Right lobe of liver (tissue), 4 donors: ENCODE results near the gene IGDCC3.

Experiments used
- POLR2A ChIP-seq: fragments of 450-650 bp; IDR thresholded peaks from one replicate; pipeline ENCODE4 v1.6.1; 2017; ENCODE audit warnings: antibody characterized with exemption, mild to moderate bottlenecking
- TF ChIP-seq, protein P1 (sequence below), 4 donors: fragments of 200-600 bp in 3 of 4; fragments of 450-650 bp in 1 of 4; IDR thresholded peaks; one replicate each; pipeline versions ENCODE4 v1.5.1 to v1.8.0; 2016 to 2022; ENCODE audit warnings: antibody characterized with exemption in 4 of 4, mild to moderate bottlenecking in 2 of 4
- donor health status: DM: no; HTN: no; CAD: no.
- donor health status: DM: no; HTN: no; CAD: no.
- donor health status: DM: no; HTN: yes; CAD: no.

DNA sequence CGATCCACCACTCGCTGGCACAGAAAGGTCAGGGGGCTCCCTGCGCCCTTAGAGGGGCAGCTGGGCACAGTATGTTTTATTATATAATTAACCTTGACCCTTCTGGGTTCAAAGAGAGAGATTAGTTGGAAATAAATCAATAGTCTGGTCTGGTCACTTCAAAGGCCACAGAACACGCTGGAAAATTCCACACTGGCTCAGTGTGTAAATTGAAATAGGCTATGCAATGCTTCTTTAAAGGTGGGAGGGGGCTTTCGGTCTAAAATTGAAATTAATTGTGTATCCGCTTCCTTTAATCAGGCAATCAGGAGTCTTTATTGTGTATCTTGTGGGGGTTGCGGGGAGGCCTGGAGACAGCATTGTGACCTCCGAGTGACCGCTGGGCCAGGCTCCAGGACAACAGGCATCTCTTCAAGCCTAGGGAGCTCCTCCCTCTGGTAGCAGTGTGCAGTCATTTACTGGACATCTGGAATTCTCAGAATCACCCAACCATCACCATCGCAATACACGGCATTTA lies 65.3 kb downstream of the IGDCC3 start:
- TF ChIP-seq, protein P1, sequence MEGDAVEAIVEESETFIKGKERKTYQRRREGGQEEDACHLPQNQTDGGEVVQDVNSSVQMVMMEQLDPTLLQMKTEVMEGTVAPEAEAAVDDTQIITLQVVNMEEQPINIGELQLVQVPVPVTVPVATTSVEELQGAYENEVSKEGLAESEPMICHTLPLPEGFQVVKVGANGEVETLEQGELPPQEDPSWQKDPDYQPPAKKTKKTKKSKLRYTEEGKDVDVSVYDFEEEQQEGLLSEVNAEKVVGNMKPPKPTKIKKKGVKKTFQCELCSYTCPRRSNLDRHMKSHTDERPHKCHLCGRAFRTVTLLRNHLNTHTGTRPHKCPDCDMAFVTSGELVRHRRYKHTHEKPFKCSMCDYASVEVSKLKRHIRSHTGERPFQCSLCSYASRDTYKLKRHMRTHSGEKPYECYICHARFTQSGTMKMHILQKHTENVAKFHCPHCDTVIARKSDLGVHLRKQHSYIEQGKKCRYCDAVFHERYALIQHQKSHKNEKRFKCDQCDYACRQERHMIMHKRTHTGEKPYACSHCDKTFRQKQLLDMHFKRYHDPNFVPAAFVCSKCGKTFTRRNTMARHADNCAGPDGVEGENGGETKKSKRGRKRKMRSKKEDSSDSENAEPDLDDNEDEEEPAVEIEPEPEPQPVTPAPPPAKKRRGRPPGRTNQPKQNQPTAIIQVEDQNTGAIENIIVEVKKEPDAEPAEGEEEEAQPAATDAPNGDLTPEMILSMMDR (IDR thresholded peaks at IDR 0.05), result peak in 2 of 4 donors; percentile 9 to 19
- no peak for TF ChIP-seq POLR2A
